ENCODE results near the gene VSTM4. TPM values are rescaled to one million over a fixed set of nuclear protein-coding genes. Genes with fewer than 3 reads are reported as not detected.

Gene VSTM4
- total RNA-seq, 1 donor from 2014 or later = 21.1 TPM

DNA sequence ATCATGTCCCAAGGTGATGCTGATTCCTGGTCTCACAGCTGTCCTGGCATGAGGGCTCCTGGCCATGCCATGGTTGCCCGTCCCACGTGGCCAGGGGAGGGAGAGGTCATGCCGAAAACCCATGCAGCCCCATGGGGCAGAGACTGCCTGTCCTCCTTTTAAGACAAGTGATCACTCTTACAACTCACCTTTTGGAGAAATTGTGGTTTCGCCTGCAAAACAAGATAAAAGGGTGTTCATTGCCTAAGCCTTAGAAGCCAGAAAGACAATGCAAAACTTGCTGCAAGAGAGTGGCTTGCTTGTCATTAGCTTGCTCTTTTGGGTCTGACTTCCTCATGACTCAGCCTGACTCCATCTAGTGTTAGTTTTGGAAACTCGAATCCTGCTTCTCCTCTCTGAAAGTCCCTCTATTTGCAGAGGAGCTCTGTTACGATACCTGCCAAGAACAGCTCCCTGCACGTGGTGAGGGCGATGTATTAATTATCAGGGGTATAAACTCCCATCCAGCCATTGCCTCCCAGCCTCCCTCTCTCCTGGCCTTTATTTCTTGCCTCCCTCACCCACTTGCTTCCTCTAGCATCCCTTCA, 46.2 kb upstream of the VSTM4 start:
- Histone ChIP-seq H3K27me3 (ENCODE audit: low read depth) (no peaks in the 10 kb centered on the region), H3K36me3 (peaks cover 26% of the 10 kb centered on the region), H3K9me3 (replicated peaks) (no peaks in the 10 kb centered on the region), H3K27ac (replicated peaks) (no peak overlapping the region), H3K4me3 (no peak overlapping the region), H3K4me1 (peaks cover 21% of the 10 kb centered on the region)
- TF ChIP-seq CTCF (IDR thresholded peaks at IDR 0.05; ENCODE audit: borderline replicate concordance) = peak; percentile 63
- no peak for DNase-seq
- intact Hi-C loops (cut with micrococcal nuclease) = loop anchor here (10.0 kb wide), 1 partner anchor 177 kb away; no protein-coding TSS in a partner anchor

DNA sequence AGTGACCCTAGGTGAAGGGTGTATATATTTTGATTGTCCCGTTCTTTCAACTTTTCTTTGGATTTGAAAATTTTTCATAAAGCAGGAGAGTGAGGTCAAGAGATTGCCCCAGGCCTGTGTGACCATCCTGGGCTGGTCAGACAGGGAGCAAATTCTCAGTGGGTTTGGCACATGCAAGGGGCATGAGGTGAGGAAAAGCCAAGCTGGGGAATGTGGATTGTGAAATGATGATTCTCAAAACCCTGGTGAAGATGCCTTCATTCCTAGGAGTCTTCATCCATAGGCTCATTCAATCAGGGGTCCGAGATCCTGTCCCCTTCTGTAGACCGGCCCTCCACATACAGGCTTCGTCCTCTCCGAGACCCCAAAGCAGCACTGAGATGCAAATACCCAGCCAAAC, 45.5 kb upstream of the VSTM4 start:
- Histone ChIP-seq H3K9me3 (replicated peaks) (no peaks in the 10 kb centered on the region), H3K4me3 (no peak overlapping the region), H3K27ac (replicated peaks) (no peak overlapping the region), H3K4me1 (peaks cover 15% of the 10 kb centered on the region), H3K36me3 (peaks cover 19% of the 10 kb centered on the region), H3K27me3 (ENCODE audit: low read depth) (no peaks in the 10 kb centered on the region)
- intact Hi-C loops (cut with micrococcal nuclease) = loop anchor here (10.0 kb wide), 1 partner anchor 176 kb away; no protein-coding TSS in a partner anchor
- DNase-seq = no peak
- no peak for TF ChIP-seq CTCF (IDR thresholded peaks at IDR 0.05; ENCODE audit: borderline replicate concordance)

- H3K27ac ChIP-seq (replicated peaks) = no peak overlapping the region
- H3K4me3 ChIP-seq = no peak overlapping the region
- DNase-seq = no peak
- H3K9me3 ChIP-seq (replicated peaks) = no peaks in the 10 kb centered on the region
- H3K4me1 ChIP-seq = peaks cover 15% of the 10 kb centered on the region
- TF ChIP-seq CTCF (IDR thresholded peaks at IDR 0.05; ENCODE audit: borderline replicate concordance) = no peak
- intact Hi-C loops (cut with micrococcal nuclease) = loop anchor here (10.0 kb wide), 1 partner anchor 175 kb away; no protein-coding TSS in a partner anchor
- H3K36me3 ChIP-seq = peaks cover 13% of the 10 kb centered on the region
- H3K27me3 ChIP-seq (ENCODE audit: low read depth) = no peaks in the 10 kb centered on the region
These were observed 44.8 kb upstream of the VSTM4 start for GRCh38 chr10:49160110-49160509.

GRCh38 chr10:49158915-49159314, 43.6 kb upstream of the VSTM4 start:
- no peaks in the 10 kb centered on the region for H3K27me3 ChIP-seq (ENCODE audit: low read depth)
- no peaks in the 10 kb centered on the region for H3K9me3 ChIP-seq (replicated peaks)
- no peak overlapping the region for H3K27ac ChIP-seq (replicated peaks)
- H3K4me3 ChIP-seq = no peak overlapping the region
- no peak for TF ChIP-seq CTCF (IDR thresholded peaks at IDR 0.05; ENCODE audit: borderline replicate concordance)
- peaks cover 13% of the 10 kb centered on the region for H3K36me3 ChIP-seq
- peaks cover 9% of the 10 kb centered on the region for H3K4me1 ChIP-seq
- no peak for DNase-seq
- intact Hi-C loops (cut with micrococcal nuclease) = no loop called here

DNA sequence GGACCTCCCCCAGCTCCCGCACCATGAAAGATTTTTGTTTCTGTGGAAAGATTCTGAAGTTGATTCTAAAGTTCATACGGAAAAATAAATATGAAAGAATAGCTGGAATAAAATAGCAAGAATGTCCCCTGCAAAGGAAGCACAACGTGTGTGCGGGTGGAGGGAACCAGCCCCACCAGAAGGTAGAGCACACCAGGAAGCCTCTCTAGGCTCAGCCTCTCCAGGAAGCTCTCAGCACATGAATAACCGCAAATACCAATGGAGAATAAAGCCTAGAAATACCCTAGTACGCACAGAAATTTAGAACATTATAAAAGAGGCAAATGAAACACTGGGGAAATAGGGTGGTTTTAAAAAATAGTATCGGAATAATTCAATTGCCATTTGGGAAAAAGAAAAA, 43.1 kb upstream of the VSTM4 start:
- Histone ChIP-seq H3K4me1 (peaks cover 9% of the 10 kb centered on the region), H3K27me3 (ENCODE audit: low read depth) (no peaks in the 10 kb centered on the region), H3K4me3 (no peak overlapping the region), H3K27ac (replicated peaks) (no peak overlapping the region), H3K36me3 (peaks cover 13% of the 10 kb centered on the region), H3K9me3 (replicated peaks) (no peaks in the 10 kb centered on the region)
- no peak for TF ChIP-seq CTCF (IDR thresholded peaks at IDR 0.05; ENCODE audit: borderline replicate concordance)
- intact Hi-C loops (cut with micrococcal nuclease) = no loop called here
- no peak for DNase-seq
